Right ventricle myocardium inferior (tissue), 1 donor: ENCODE data around the gene TRIM39. TPM values are rescaled to one million over a fixed set of nuclear protein-coding genes. Genes with fewer than 3 reads are reported as not detected.
"Not testable (repeated sequence)": the region's sequence is repeated elsewhere in the genome, so short reads cannot be mapped to it uniquely, and the experiment has no call there.

ENCODE experiments used
- ATAC-seq: fragments of 200-7000 bp; cut with Tn5 transposase; one replicate; pipeline ENCODE4 v1.9.1; 2020; ENCODE audit warnings: mild to moderate bottlenecking, moderate library complexity
- DNase-seq: peaks from one replicate; pipeline ENCODE4 v3.0.0; 2021; ENCODE audit errors: missing footprints
- intact Hi-C: fragments of 100-400 bp; cut with DNase I; formaldehyde crosslinking; loops from one replicate; pipeline ENCODE4 v1.11.0; 2022
- long read RNA-seq: library from polyadenylated mRNA; unstranded; transcript quantifications from one replicate; pipeline ENCODE4 v2.0.0, GENCODE V29; 2021
- total RNA-seq: library from RNA; stranded (reverse); fragmentation: NEBNext Ultra II Directional; extraction: Animal tissue kit (Norgen Biotek cat#: 25700); gene quantifications from one replicate; pipeline ENCODE4 v1.2.1, GENCODE V29; 2021
- donor health status: DM: no; HTN: yes; CAD: no; lungs with severe emphysema.

TRIM39 gene
- total RNA-seq: 8.3 TPM
- long read RNA-seq, partial matches to known transcripts: 3 of 10 reads
- long read RNA-seq, other reads (novel, unspliced or antisense): 4 of 10 reads

DNA sequence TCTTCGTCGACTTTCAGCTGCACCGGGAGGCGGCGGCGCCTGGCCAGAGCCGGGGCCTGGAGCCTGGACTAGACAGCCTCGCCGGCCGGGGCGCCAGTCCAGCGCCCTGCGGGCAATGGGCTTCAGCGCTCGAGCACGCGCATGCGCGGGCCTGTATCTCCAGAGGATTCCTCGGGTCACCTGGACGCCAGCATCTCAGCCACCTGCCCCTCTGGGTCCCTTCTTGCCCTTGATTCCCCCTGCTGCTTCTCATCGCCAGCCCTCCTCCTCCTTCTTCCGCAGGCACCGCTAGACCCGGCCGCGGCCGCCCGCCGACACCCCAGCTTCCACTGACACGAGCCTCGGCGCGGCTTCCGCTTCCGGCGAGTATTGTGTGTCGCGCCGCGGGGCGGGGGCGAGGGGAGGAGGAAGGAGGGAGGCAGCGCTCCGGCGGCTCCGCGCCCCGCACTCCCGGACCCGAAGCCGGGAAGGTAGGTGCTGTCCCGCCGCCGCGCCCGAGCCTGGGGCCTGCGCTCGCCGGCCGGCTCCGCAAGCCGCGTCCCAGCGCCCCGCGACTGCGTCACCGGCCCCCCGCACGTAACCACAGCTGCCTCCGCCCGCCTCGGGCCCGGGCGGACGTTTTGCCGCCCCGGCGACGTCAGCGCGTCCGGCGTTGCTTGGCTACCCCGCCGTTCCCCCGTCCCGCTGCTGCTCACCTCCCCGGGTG lies at the start of gene TRIM39:
TSS of gene TRIM39 (plus strand) at position 402 of the 706 bp plus-strand sequence. CDS start 2,391 bp downstream, outside the sequence.
- intact Hi-C loops: loop anchor here (2.0 kb wide), 1 partner anchor 18 kb away; the partner anchor contains the start of gene RPP21
- DNase-seq (peak; percentile 98), ATAC-seq (peak; percentile 91)

DNA sequence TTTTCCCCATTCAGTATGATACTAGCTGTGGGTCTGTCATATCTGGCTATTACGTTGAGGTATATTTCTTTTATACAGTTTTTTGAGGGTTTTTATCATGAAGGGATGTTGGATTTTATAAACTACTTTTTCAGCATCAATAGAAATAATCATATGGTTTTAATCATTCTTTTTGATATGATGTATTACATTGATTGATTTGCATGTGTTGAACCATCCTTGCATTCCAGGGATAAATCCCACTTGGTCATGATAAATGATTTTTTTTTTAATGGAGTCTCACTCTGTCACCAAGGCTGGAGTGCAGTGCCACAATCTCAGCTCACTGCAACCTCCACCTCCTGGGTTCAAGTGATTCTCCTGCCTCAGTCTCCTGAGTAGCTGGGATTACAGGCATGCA lies 45.7 kb upstream of the TRIM39 start:
- ATAC-seq, intact Hi-C loops, DNase-seq: not testable (repeated sequence)

DNA sequence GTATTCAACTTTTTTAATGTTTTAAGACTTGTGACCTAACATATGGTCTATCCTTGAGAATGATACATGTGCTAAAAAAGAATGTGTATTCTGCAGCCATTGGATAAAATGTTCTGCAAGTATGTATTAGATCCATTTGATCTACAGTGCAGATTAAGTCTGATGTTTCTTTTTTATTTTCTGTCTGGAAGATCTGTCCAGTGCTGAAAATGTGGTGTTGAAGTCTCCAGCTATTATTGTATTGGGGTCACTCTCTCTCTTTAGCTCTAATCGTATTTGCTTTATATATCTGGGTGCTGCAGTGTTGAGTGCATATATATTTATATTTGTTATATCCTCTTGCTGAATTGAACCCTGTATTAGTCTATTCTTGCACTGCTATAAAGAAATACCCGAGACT lies 44.2 kb upstream of the TRIM39 start:
- ATAC-seq (no peak), DNase-seq (no peak)

DNA sequence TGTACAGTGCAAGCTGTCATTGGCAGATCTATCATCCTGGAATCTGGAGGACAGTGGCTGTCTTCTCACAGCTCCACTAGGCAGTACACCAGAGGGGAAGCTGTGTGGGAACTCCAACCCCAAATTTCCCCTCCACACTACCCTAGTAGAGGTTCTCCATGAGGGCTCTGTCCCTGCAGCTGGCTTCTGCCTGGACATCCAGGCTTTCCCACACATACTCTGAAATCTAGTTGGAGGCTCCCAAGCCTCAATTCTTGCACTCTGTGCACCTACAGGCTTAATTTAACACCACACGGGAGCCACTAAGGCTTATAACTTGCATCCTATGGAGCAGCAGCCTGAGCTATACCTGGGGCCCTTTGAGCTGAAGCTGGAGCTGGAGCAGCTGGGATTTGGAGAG lies 43.0 kb upstream of the TRIM39 start:
- intact Hi-C loops: no loop called here
- DNase-seq (no peak), ATAC-seq (no peak)

More for the DNA sequence above, 44.2 kb upstream of the TRIM39 start:
- intact Hi-C loops: no loop called here

DNA sequence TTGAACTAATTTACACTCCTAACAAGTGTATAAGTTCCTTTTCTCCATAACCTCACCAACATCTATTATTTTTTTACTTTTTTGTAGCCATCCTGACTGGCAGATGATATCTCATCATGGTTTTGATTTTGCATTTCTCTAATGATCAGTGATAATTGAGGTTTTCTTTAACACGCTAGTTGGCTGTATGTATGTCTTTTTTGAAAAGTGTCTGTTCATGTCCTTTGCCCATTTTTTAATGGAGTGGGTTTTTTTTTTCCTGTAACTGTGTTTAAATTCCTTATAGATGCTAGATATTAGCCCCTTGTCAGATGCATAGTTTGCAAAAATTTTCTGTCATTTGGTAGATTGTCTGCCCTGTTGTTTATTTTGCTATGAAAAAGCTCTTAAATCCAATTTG lies 39.6 kb upstream of the TRIM39 start:
- DNase-seq (no peak), ATAC-seq (no peak)
- intact Hi-C loops: no loop called here

DNA sequence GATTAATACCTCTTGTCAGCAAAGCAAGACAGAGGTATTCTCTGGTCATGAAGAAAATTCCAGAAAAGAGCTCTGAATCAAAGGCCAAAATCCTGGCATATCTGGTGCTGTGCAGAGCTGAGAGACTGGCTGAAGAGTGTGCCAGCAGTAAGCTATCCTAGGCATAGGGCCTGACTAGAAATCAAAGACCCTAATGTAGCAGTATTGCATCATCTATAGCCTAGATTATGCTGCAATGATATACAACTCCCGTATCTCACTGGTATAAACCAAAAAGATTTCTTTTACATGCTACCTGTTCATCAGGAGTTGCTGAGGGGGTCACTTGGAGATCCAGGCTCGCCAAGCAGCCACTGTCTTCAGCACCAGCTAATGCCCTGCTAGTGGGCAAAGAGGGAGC lies 30.9 kb upstream of the TRIM39 start:
- no peak for DNase-seq
- intact Hi-C loops: no loop called here
- no peak for ATAC-seq

DNA sequence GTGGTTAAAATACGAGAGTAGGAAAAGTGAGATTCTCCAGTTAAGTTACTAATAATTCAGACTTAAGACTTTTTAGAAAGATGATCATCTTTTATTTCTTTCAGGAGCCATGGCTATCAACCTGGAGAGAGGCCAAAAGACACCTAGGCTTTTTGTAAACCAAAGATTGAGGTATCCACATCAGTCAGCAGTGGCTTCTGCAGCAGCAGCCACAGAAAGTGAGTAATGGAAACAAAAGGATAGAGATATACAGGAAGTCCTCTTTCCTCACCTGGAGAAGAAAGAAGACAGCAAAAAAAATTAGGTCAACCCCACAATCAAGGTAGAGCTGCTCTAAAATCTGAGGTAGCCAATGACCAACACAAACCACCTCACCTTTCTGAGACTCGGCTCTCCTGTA lies 22.7 kb upstream of the TRIM39 start:
- ATAC-seq (no peak), DNase-seq (no peak)
- intact Hi-C loops: no loop called here

DNA sequence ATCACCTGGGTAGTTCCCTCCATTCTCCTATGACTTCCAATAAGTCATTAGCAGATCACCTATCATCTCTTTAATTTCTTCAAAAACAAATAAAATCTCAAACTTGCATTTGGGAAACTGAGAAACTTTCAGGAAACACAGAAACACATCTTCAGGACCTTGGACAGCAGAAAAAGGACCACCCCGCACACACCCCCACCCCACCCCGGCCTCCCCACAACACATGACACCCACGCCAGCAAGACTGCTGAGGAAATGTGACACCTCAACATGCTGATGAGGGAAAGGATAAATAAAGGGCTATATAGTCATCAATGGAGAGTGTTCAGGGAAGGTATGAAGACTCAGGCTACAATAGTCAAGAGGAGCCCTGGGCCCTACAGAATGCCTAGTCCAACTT lies 15.6 kb upstream of the TRIM39 start:
- no peak for ATAC-seq
- intact Hi-C loops: no loop called here
- DNase-seq: no peak

DNA sequence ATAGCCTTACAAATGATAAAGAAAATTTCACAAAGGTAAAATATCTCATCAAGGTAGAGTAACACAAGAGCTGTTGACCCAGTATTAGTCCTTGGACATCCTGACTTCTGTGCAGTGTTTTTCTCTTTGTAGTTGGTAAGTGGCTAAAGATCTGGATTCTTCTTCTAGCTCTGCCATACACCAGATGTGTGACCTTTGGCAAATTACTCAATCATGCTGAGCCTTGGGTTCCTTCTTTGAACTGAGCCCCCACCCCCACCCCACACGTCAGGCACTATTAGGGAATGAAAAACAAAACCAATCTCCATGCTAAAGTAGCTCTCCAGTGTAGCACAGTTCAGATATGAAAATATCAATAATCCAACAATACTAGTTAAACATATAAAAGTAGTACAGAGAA lies 15.1 kb upstream of the TRIM39 start:
- intact Hi-C loops: no loop called here
- no peak for DNase-seq
- no peak for ATAC-seq

DNA sequence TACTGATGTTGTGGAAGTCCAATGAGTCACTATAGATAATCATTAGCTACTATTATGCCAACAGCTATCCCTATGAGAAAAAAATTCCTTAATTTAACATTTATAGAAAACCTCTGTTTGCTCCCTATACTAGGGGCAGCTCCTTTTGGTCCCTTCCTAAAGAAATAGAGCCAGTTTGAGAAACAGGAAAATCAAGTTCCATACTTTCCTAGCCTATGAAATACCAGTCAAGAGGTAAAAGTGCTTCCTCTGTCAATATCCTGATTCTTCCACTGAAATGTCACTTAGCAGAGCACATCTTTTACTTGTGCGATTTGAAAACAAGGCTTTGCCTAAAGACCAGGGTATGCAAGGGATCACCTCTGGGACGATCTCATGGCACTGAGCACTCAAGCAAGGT lies 14.5 kb upstream of the TRIM39 start:
- ATAC-seq (no peak), DNase-seq (no peak)
- intact Hi-C loops: no loop called here

DNA sequence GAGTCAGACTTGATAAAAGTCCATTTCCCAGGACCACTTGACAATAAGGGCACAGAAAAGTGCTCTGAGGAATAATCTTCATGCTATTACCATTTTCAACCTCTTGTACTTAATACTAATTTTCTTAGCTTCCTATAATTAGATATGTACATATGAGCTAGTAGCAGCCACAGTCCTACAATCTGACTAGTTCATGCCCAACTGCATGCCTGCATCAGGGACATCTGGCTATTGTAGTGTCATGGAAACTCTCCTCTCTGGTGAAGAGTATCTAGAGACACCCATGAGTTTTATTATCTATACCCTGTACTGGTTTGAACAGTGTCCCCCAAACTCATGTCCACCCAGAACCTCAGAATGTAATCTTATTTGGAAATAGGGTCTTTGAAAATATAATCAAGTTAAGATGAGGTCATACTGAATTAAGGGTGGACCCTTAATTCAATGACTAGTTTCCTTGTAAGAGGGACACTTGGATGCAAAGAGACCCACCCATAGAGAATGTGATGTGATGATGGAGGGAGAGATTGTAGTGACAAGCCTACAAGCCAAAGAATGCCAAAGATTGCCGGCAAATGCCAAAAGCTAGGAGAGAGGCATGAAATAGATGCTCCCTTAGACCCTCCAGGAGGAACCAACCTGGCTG lies 13.9 kb upstream of the TRIM39 start:
- DNase-seq: no peak
- intact Hi-C loops: no loop called here
- ATAC-seq: no peak

DNA sequence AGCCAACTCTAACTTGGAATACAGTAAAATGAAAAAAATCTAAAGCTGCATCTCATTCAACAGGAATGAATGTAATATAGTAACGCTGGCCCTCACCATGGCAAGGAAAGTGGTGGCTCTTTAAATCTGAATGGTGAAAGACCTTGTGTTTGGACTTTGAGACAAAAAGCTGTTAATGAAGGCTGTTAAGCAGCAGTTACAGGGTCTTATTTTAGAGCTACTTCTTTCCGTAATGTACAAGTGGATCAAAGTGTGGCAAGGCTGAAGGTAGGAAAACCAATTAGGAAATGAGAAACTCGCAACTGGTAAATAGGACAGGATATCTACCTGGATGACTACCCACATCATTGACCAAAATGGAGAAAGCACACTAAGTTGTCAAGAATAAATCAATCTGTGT lies 11.6 kb upstream of the TRIM39 start:
- no peak for ATAC-seq
- intact Hi-C loops: no loop called here
- no peak for DNase-seq

DNA sequence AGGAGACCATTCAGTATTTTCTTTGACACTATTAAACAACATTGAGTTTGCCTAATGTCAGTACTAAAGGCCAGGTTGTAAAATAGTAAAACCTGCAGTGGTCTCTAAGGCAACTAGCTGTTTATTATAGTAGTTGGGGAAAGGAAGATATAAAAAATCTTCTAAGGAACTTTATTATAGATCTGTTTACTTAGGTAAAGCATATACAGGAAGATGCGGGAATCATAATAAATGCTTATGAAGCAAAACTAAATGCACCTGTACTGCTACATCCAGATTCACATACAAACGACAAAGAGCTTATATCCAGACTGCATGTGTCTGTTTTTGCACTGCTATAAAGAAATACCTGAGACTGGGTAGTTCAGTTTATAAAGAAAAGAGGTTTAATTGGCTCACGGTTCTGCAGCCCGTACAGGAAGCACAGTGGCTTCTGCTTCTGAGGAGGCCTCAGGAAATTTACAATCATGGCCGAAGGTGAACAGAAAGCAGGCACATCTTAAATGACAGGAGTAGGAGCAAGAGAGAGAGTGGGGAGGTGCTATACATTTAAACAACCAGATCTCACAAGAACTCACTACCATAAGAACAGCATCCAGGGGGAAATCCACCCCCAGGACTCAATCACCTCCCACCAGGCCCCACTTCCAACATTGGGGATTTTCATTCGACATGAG lies 8.7 kb upstream of the TRIM39 start:
- intact Hi-C loops: no loop called here

DNA sequence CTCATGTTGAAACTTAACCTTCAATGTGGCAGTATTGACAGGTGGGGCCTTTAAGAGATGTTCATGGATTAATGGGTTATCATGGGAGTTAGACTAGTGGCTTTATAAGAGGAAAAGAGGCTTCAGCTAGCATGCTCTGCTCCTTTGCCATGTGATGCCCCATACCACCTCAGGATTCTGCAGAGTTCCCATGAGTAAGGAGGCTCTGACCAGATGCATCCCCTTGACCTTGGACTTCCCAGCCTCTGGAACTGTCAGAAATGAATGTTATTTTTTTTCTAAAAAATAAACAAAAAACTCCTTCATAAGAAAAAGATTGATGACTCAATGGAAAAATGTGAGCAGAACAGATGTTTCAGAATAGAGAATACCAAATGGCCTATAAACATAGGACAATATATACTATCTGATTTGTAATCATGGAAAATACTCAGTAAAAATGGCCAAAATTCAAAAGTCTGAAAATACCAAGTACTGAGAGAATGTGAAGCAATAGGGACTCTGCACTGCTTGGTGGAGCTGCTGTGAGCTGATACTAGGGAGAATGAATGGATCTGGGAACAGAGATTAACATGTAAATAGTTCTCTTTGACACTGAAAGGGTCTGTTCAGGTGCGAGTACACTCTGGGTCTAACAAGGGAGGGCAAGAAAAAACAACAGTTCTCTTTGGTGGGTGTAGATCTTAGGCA lies 7.4 kb upstream of the TRIM39 start:
- intact Hi-C loops: no loop called here
- DNase-seq (no peak), ATAC-seq (no peak)

More for the DNA sequence above, 8.7 kb upstream of the TRIM39 start:
- ATAC-seq (no peak), DNase-seq (no peak)

DNA sequence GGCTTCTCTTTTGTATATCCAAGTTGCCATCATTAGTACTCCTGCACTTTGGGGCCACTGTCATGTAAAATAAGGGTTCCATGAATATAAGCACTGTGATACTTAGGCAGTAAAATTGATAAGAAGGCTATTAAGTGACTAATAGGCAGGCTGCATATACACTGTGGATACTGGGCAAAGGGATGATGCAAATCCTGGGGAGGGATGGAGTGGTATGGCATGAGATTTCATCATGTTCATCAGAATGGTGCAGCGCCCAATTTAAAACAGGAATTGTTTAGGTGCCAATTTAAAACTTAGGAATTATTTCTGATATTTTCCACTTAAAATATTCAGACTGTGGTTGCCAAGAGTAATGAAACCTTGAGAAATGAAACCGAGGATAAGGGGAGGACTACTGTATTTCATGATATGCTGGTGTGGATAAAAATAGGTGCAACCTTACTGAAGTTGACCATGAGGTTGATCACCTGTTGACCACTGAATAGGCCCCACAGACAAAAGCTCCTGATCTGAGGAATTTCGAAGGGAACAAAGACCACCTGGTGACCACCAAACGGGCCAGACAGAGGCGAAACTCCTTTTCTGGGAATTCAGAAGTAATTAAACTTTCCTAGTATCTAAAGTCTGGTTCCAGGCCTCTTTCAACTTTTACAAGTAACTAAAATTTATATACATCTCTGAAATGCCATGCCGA lies 4.9 kb upstream of the TRIM39 start:
- ATAC-seq: no peak
- no peak for DNase-seq
- intact Hi-C loops: no loop called here

DNA sequence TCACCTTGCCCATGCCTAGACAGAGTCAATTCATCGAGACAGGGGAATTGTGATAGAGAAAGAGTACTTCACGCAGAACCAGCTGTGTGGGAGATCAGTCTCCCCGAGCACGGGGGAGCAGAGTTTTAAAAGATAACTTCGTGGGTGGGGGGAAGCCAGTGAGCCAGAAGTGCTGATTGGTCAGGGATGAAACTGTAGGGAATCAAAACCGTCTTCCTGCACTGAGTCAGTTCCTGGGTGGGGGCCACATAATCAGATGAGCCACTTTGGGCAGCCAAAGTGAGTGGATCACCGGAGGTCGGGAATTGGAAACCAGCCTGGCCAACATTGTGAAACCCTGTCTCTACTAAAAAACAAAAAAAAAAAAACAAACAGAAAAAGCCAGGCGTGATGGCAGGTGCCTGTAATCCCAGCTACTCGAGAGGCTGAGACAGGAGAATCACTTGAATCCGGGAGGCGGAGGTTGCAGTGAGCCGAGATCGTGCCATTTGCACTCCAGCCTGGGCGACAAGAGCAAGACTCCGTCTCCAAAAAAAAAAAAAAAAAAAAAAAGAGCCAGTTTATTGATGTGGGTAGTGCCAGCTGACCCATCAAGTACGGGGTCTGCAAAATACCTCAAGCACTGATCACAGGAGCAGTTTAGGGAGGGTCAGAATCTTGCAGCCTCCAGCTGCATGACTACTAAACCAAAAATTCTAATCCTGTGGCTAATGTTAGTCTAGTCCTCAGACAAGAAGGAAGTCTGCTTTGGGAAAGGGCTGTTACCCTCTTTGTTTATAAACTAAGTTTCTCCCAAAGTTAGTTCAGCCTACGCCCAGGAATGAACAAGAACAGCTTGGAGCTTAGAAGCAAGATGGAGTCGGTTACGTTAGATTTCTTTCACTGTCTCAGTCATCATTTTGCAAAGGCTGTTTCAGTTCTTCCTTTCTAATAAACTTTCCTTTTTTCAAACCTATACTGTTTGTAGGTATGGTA lies 3.9 kb upstream of the TRIM39 start:
- DNase-seq (no peak), ATAC-seq (no peak)
- intact Hi-C loops: no loop called here

DNA sequence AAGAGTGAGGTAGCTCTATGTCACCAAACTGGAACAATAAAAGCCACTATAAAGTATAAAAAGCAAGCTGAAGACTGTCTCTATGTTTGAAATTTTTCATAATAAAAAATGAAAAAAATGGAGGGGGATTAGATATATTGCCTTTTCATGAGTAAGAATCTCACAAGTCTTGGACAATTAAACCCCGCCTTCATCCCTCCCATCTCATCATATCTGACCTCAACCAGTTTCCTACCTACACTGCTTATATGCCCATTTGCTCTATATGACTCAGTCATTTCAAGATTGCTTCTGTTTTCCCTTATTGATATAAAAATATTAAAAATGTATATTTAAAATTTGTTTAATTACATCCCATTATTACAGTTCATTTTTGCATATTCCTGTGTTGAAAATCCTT lies 2.9 kb upstream of the TRIM39 start:
- DNase-seq (no peak), ATAC-seq (no peak)
- intact Hi-C loops: loop anchor here (2.0 kb wide), 1 partner anchor 111 kb away; the partner anchor contains the start of gene TRIM26
